Activated CD8-positive, alpha-beta memory T cell treated with anti-CD3 and anti-CD28 coated beads for 4 hours (primary cell): ENCODE results near the gene TTC29.

Experiments used
- DNase-seq, 2 donors: peaks; one replicate each; pipeline ENCODE4 v3.0.0-alpha.2; 2020; ENCODE audit warnings: low read depth in 2 of 2

Gene TTC29, protein sequence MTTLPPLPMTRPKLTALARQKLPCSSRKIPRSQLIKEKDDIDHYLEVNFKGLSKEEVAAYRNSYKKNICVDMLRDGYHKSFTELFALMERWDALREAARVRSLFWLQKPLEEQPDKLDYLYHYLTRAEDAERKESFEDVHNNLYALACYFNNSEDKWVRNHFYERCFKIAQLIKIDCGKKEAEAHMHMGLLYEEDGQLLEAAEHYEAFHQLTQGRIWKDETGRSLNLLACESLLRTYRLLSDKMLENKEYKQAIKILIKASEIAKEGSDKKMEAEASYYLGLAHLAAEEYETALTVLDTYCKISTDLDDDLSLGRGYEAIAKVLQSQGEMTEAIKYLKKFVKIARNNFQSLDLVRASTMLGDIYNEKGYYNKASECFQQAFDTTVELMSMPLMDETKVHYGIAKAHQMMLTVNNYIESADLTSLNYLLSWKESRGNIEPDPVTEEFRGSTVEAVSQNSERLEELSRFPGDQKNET

DNA sequence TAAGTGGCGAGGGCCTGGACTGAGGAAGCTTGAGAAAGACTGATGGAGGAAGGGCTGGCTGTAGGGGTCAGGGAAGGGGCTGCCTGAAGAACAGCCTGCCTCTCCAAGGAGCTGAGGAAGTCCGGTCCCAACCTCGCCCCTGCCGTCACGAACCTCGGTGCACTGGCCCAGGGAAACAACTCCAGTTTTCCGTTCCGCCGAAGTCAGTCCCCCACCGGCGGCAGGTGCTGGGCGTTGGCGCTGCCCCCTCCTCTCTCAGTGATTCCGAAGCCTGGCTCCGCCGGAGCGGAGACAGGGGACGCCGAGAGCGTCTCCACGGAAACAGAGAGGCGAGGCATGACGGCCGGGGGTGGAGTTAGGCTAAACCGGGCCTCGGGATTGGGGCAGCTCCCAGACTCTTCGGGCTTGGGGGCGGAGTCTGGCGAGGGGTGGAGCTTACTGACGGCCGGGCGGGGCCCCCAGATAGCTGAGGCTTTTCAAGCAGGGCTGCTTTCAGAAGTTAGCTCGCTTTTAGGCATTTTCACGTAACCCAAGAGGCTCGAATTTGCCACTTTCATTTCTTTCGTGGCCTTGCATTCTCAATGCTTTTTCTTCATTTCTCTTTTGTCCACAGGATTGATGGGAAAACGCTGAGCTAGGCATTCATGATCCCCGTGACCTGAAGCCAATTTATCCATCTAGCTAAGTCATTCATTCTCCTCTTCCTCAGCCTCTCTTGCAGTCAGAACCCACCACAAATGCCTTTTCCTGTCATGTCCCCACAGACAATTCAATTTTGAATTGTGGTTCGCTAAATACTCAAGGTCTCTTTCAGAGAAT lies at the start of gene TTC29:
TTC29 (minus strand) TSS at position 309 of the 819 bp plus-strand sequence. CDS start 5,969 bp downstream, outside the sequence.
- DNase-seq = peak; percentile 58 to 69

DNA sequence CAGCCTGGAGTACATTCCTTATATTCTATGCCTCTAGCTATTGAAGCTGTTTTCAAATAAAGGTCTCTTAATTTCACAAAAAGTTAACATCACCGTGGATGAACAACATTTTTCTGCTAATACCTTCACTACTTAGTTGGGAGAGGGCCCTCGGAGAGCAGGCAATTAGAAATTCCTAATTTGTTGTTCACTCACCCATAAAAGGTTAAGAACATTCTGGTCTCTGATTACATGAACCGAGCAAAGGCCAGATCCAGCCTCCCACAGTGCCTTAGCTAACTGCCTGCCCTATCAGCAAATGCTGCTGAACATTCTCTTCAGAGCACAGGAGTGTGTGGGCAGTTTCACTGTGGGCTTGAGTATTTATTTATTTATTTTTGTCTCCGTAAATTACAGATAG lies 36.0 kb upstream of the TTC29 start:
- DNase-seq = no peak

DNA sequence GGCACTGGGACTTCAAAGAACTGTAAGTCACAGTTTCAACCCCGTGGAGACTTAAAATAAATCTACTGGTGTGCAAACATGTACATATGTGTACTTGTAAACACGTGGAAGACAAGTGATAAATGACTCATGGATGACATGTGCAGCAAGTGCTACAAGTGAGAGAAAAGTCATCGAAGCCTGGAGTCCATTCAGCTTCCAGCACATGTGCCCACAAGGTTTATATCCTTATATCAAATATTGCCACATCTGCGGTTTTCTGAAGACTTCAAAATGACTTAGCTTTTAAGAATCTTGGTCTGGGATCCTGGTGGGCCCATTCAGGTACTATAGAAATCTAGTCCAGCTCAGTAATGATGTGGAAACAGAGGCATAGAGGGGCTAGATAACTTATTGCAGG lies 33.0 kb upstream of the TTC29 start:
- DNase-seq = no peak

DNA sequence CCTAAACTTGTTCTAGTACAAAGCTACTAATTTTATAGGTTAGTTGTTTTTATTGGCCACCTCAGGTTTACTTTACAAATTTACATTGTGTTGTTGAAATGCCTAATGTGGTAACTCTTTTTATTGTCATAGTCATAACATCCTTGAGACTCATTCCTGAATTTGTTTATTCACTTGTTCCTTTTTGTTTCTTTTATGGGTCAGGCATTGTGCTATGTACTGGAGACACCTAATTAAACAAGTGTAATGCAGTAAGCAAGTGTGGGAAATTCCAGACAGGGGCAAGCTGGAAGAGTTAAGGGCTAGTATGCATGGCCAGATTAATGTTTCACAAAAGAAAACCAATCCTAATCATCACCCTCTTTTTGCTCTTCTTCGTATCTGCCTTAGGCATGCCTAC lies 30.5 kb upstream of the TTC29 start:
- DNase-seq = no peak

DNA sequence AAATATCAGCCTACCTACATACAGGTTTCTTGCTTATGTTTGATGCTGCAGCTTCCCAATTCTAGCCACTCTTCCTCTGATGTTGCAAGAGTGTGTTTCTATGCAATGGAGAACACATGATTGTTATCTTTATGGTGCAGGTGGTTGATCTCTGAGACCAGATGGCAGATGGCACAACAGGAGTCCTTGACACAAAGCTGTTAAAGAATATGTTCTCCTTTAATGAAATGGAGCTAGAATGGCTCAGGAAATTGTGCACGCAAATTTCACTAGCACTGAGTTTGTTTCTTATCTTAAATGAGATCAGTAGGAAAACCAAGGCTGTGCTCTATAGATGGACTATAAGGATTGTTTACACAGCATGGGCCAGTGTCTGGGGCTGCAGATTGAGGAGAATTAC lies 29.9 kb upstream of the TTC29 start:
- DNase-seq = no peak

DNA sequence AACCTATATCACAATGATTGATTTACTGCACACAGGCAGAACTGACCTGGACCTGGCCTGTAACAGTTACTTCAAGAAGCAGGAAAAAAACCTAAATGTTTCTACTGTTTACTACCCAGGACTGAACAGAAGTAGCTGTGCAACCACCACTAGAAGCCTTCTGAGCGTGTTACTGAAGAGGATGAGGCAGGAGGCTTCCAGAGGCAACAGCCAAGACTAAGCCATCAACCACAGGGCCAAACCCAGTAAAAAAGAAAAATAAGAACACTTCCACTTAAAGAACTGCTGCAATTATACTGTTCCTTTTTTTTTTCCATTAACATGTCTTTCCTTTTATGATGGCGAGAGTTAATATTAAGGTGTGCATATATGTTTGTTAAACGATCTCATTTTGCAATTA lies 29.4 kb upstream of the TTC29 start:
- DNase-seq = no peak

DNA sequence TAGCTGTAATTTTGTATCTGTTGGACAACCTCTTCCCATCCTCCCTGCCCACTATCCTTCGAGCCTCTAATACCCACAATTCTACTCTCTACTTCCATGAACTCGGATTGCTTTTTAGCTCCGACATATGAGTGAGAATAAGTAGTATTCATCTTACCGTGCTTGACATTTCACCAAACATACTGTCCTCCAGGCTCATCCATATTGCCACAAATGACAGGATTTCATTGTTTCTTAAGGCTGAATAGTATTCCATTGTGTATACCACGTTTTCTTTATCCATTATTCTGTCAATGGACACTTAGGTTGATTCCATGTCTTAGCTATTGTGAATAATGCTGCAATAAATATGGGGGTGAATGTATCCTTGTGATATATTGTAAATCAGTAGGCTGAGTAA lies 26.4 kb upstream of the TTC29 start:
- no peak for DNase-seq

DNA sequence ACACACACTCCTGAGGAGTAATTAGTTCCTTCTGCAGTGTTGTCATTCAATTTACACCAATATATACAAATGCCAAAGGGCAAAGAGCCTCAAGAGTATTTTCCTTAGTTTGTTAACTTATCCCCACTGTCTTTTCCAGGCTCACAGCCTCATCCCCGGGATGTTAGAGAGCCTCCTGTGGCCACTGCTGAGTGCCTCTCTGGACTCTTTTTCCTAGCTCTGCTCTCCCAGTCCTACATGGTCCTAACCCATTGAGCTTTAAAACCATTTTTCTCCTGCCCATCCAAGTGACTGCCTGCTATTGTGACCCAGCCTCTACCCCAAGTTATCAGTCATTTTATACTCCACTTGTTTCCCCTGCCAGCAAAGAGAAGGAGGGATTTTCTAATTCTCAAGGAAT lies 23.5 kb upstream of the TTC29 start:
- DNase-seq = no peak

DNA sequence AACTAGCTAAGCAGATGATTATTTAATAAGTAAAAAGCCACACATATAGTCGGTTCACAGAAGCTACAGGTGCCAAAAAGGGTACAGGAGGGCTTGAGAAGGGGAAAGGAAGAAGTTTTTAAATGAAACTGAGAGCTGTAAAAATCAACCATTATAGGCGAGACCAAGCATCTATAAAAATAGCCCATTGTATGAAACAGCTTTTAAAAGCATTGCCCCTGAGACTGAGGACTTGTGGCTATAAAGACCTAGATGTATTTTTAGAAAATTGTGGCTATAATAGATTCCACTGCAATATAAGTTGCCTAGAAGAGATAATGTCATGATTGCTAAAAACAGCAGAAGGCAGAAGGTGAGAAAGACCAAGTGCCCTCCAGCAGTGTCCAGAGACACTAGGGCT lies 15.0 kb upstream of the TTC29 start:
- DNase-seq = no peak

DNA sequence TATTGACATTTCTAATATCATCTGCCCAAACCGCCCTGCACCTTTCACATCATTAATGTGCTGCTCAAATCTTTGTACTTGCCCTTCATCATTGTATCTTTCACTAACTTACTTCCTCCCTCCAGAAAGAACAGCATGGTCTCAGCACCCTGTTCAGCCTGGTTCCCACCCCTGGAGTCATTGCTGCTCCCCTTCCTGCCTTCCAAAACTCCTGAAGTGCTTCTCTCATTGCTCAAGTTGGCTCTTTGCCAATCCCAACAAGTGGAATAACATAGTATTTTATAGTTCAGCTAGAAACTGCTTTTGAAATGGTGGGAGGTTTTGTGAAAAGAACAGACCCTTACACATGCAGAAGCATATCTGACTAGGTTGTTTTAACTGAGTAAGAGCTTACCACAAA lies 14.0 kb upstream of the TTC29 start:
- no peak for DNase-seq

DNA sequence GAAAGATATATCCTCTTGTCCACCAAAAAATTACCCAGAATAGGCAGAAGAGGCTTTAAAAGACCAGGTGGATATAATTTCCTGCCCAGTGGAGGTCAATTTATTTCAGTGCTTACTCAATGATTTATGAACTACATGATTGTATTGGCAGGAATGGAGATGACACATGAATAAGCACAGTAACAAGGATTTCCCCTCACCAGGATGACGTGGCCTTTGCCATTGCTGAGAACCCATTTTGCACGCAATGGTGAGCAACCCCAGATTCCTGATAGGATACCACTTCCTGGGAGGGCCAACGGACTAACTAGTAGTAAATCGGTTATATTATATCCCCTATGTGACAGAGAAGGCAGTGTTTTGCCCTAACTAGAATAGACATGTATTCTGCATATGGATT lies 11.6 kb upstream of the TTC29 start:
- no peak for DNase-seq

DNA sequence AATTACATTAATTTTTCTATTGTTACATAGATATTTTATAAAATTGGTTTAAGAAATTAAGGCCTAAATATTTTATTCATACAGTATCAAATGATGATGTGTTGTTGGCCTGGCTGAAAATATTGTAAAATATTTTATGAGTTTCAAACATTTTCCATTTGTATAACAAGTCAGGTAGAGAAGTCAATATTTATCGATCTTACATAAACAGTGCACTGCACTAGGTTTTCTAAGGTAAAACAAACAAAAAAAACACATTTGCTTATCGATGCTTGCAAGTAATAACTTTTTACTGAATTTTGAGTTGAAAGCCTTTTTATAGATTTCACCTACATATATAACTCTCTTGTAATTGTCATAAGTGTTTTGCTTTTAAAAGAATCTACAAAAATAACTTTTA lies 7.2 kb upstream of the TTC29 start:
- DNase-seq = no peak

DNA sequence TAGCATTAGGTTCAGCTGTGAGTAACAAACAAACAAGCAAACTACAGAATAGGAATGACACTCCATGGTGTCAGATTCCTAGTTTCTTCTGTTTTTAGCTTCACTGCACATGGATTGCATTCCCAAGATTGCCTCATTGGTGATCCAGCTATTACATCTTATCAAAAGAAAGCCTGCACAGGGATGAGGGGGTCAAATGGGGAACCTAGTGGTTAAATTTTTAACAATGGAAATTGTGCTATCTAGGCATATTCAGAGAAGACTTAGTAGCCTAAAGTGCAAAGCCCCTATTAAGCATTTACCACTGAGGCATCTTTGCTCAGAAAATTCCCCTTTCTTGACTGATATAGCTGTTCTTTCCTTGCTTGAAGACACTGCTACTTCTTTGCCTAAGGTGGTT lies 3.9 kb upstream of the TTC29 start:
- no peak for DNase-seq

DNA sequence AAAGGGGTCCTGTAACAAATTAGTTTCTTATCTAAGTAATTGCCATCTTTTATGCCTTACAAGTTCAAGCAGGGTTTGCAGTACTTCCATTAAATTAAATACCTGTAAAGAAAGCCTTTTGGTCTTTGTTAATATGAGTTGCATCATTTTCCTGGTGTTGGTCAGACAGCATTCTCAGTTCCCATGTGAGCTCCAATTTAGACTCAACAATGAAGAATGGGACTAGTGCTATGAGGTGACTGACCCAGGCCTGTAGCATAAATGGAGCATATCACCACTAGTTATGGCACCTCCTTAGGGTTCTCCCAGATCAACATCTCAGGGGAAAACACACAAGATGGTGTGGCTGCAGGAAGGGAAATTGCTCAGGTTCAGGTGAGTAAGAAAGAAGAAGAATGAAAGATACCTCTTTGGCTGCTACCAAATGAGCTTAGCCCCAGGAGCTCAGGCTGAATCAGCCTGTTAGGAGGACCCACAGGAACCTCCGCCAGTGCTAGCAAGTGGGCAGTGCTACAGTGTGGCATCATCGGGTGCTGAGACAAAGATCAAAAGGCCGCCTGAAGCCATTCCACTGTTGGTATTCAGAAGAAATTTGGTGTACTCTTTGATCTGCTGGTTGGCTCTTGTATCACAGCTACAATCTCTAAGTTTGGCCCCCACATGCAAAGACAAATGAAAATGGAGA lies 1.8 kb downstream of the TTC29 start:
- DNase-seq = no peak

DNA sequence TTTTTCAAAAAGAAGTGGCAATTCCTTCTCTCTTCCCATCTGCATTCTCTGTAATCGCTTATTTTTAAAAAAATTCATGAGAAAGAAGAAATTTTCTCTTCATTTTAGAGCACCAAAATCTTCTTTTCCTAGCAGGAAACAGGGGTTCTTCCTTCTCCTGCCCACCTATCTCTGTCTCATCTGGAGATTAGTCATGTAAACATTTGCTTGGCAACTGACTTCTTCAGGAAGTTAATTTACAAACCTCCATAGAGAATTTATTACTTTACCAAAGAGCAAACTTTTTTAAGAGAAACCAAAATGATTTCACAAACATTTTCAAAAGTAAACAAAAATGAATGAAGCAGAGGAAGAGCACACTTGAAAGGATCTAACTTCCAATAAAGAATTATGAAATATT lies 13.5 kb downstream of the TTC29 start:
- DNase-seq = no peak

DNA sequence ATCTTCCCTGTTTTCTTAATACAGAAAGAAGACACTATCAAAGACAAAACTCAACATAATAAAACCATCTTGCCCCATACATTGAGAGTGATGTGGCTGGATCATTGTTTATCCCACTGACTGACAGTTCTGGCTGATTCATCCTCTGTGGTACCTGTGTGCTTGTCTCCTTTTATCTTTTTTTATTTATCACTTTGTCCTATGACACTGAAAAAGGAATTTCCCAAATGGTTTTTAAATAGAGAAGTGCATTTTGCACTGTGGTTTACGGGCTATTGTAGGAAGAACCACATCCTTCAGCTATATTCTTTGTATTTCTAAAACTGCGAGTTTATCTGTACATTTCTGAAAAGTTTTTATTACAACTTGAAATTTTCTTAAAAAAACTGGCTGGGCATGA lies 15.0 kb downstream of the TTC29 start:
- no peak for DNase-seq

DNA sequence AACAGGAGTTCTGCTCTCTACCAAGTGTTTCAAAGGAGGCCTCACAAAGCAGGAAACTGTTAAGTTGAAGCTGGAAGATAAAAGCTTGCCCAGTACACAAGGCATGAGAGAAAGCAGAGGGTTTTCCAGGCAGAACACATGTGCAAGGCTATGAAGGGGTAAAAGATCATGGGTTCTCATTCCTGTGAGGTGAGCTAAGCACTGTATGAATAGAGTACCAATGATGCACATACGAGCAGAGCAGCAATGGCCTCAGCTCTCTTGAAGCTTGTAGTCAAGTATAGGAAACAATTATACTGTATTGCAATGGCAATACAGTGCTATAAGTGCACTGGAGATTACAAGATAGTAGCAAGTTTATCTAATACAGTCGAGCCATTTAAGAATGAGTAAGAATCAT lies 18.0 kb downstream of the TTC29 start:
- no peak for DNase-seq

DNA sequence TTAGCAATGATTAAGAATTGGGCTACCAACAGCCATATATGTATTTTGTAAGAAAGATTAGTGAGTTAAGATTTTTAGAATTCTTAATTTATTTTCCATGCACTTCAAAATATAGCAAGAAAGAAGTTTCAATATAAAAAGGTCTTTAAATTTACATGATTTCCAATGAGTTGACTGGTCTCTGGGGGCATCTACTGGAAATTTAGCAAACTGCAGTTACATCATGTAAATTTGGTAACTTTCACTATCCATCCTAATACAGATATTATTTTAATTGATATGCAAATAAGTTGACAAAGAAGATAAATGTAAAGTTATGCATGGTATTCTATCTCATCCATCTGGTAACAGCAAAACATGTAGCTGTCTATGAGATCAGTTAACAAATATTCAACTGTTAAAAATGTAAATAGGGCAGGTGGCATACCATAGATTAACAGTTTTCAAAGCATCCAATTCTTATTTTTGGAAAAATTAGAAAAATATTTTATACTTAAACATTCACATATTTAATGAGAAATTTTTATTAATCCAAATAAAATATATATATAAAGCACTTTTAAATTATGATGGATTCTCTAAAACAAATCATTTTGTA lies 29.1 kb downstream of the TTC29 start:
- DNase-seq = no peak

DNA sequence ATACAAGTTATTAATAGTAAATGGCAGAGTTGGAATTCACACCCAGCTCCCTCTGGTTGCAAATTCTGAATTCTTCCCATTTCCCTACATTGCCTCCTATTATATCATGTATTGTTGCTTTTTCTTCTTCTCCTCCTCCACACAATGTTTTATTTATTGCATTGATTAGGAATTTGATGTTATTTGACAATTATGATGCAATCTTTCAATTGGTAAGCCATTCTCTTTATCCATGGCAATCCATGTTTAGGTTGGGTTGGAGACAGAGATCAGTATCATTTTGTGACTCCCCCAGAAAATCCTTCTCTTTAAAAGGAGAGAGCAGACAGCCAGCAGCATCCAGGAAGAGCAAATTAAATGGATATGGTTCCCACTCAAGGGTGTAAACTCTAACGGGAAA lies 30.5 kb downstream of the TTC29 start:
- DNase-seq = no peak

DNA sequence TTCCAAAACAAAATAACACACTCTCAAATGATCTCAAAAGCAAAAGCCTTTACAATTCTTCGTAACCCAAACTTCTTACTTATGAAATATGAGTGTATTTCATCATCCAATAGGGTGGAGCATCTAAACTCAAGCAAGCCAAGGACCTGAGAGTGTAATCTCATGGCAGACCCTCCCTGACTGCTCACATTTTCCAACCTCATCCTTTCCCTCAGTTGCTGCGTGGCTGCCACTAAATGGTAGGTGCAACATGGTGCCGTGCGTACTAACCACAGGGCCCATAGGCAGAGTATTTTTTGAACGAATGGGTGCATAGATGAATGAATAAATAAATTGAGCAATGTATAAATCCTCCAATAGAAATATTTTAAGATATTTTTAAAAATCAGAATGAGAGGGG lies 45.4 kb downstream of the TTC29 start:
- no peak for DNase-seq

DNA sequence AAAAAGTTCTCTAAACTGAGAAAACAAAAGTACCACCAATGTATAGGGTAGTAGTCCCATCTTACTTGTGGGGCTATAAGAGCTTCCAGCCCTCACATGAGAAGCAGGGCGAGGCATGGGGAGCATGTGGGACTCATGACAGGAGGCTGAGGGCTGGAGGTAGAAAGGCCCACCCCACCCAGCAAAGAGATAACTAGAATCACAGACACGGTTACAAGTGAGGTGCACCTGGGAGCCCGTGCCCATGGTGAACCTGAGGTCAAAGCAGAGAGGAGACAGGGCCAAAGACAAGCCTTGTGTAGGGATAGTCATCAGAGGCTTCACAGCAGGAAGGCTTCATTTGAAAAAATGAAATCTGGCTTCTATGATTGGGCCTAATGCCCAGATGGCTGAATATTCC lies 55.4 kb downstream of the TTC29 start:
- DNase-seq = no peak

DNA sequence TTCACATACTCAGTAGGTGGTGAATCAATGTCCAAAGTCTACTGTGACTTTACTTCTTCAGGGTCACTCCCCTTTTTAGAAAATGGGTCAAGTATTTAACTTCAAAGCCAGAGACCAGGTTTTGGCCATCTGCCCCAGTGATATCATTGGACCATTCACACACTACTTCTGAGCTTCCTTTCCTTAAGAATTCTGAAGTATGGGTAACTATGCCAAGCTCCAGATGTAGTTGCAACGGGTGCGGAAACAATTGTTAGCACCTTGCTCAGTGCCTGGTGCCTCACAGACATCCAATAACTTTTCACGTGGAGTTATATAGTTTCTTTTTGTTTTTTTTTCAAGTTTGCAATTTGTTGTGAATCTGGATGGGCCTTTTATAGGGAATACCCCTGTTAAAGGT lies 62.6 kb downstream of the TTC29 start:
- no peak for DNase-seq
